Astrocyte of the spinal cord (primary cell): ENCODE measurements around the gene SH2D4B.

Source experiments
- DNase-seq: peaks from one replicate; pipeline ENCODE4 v3.0.0; 2011; ENCODE audit warnings: low read depth, low spot score
- H3K4me3 ChIP-seq: 2 replicates; pipeline ENCODE4 v1.5.1; 2011; ENCODE audit warnings: low read depth, mild to moderate bottlenecking, low read length, moderate library complexity
- in situ Hi-C: cut with HindIII; loops from 2 replicates; pipeline ENCODE4 v1.10.0; 2017; ENCODE audit warnings: low sequenced_read_pairs
- TF ChIP-seq, protein P1 (sequence below): IDR thresholded peaks from 2 replicates; pipeline ENCODE4 v1.5.1; 2012; ENCODE audit warnings: low read depth, mild to moderate bottlenecking, low read length, inconsistent platforms

SH2D4B gene

DNA sequence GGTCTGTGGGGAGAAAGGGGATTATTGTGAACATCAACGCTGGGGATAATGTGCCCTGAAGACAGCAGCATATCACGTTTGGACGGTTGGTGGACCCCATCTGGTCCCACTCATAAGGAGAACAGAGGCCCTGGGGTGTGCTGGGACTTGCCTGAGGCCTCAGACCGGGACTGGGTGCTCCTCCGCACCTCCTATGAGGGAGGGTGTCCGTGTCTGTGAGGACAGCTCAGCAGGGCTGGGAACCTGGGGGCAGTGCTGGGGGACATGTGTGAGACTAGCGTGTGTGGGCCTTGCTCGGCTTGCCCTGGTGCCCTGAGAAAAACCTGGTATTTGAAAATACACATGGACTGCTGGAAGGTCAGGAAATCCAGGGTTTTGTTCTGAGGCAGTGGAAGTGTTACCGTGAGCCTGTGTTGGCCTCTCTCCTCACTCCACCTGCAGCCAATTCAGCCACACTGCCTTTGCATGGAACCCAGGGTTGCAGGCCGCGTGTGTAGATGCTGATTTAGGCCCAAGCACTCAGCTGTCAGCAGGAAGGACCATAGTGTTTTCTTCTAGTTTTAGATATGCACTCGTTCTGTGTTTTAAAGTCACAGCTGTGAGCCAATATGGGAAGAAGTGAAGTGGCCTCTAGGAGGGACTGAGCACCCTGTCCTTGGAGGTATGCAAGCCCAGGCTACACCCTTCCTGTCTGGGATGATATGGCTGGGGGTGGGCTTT is 13.4 kb upstream of the SH2D4B start:
- in situ Hi-C loops: no loop called here
- DNase-seq: no peak

DNA sequence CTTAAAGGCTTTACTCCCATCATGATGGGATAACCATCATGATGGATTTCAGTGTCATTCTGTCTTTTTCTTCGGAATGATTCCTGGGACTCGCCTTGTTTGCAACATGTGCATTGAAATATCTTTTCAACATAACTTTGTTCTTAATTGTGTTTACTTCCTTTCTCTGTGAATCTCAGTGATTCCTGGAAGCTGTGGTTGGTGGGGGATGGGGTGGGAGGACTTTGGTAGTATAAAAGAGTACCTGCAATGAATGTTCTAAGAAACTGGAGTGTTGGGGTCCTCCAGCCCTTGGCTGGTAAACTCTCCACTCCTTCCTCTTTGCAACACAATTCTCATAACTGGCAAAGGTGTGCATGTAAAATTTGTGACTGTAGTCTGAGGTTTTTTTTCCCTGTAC is 11.5 kb upstream of the SH2D4B start:
- no peak overlapping the region for H3K4me3 ChIP-seq
- TF ChIP-seq, protein P1, sequence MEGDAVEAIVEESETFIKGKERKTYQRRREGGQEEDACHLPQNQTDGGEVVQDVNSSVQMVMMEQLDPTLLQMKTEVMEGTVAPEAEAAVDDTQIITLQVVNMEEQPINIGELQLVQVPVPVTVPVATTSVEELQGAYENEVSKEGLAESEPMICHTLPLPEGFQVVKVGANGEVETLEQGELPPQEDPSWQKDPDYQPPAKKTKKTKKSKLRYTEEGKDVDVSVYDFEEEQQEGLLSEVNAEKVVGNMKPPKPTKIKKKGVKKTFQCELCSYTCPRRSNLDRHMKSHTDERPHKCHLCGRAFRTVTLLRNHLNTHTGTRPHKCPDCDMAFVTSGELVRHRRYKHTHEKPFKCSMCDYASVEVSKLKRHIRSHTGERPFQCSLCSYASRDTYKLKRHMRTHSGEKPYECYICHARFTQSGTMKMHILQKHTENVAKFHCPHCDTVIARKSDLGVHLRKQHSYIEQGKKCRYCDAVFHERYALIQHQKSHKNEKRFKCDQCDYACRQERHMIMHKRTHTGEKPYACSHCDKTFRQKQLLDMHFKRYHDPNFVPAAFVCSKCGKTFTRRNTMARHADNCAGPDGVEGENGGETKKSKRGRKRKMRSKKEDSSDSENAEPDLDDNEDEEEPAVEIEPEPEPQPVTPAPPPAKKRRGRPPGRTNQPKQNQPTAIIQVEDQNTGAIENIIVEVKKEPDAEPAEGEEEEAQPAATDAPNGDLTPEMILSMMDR: no peak
- no peak for DNase-seq
- in situ Hi-C loops: no loop called here

More for the DNA sequence above, 13.4 kb upstream of the SH2D4B start:
- H3K4me3 ChIP-seq: no peak overlapping the region
- TF ChIP-seq, protein P1: no peak

DNA sequence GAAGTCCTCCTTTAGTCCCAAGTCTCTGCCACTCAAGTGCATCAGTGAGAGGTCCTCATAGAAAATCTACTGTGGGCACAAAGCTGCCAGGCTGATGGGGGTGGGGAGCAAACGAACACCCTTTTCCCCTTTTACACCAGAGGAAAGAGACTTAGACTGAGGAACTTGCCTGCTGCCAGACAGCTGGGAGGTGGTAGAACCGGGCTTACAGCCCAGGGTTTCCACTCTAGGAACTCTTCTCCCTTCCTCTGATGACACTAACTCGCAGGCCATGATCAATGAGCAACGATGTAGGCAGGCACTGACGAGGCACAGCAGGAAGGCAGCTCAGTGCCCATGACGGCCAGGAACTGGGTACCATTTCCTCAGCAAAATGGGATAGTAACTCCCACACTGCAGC is 11.0 kb upstream of the SH2D4B start:
- H3K4me3 ChIP-seq: no peak overlapping the region
- no peak for DNase-seq
- in situ Hi-C loops: no loop called here
- TF ChIP-seq, protein P1: no peak

DNA sequence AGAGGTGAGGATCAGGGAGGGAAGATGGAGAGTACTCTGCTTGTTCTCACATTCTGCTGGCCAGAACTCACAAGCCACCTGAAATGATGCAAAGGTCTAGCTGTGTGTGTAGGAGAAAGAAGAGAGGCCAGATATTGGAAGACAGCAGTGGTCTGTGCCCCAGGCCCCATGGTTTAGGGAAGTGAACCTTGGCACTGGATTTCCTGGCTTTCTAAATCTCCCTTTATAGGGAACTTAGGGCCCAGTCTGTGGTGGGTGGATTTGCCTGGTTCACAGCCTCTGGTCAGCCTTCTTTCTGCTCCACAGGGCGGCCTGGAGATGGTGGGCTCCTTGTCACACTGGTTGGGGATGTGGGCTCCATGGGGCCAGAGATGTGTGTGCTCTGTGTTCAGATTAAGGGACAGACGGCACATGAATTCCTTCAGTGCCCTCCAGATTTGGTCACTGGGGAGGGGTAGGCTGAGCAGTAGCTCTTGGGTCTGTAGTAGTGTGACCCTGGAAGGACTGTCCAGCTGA is 9.5 kb upstream of the SH2D4B start:
- H3K4me3 ChIP-seq: no peak overlapping the region
- TF ChIP-seq, protein P1: no peak
- no peak for DNase-seq
- in situ Hi-C loops: no loop called here

DNA sequence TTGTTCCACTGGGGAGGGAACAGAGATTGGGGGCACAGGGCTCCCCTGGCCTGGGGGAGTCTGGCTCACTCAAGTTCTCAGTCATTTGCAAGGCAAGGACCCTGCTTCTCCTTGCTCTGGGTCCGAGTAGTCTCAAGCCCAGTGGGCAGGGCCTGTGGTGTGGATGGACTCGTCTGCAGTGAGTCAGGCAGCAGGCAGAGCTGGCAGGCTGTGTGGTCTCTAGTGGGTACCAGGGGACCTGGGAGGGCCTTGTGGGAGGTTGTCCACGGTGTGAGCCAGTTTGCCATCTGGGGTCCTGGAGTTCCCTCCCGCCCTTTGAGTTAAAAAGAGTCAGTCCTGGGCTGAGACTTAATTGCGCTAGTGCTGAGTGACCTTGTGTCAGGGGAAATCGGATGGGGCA is 8.8 kb upstream of the SH2D4B start:
- in situ Hi-C loops: no loop called here
- TF ChIP-seq, protein P1: no peak
- no peak for DNase-seq
- H3K4me3 ChIP-seq: no peak overlapping the region

DNA sequence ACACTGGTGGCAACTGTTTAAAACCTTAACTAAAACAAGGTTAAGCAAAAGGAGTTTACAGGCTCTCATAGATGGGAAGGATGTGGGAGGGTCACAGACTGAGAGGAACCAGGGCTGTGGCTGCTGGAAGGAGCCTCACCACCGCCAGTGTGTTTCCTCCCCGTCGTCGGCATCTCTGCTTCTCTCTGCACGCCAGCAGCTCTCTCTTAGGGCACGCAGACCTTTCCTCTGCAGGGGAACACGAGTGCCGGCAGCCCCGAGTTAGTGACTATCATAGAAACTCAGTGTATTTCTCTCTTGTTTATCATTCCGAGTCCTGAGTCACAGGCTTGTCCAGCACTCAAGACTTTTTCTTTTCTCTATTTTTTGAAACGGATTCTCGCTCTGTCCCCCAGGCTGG is 8.1 kb upstream of the SH2D4B start:
- TF ChIP-seq, protein P1: no peak
- DNase-seq: no peak
- in situ Hi-C loops: no loop called here

More for the DNA sequence above, 8.1 kb upstream of the SH2D4B start:
- no peak overlapping the region for H3K4me3 ChIP-seq
